Right lobe of liver (tissue), 4 donors: Measurements from ENCODE around the gene IP6K2.

Experiments used
- POLR2A ChIP-seq: fragments of 450-650 bp; IDR thresholded peaks from one replicate; pipeline ENCODE4 v1.6.1; 2017; ENCODE audit warnings: antibody characterized with exemption, mild to moderate bottlenecking
- TF ChIP-seq, protein P1 (sequence below), 4 donors: fragments of 200-600 bp in 3 of 4; fragments of 450-650 bp in 1 of 4; IDR thresholded peaks; one replicate each; pipeline versions ENCODE4 v1.5.1 to v1.8.0; 2016 to 2022; ENCODE audit warnings: antibody characterized with exemption in 4 of 4, mild to moderate bottlenecking in 2 of 4
- donor health status: DM: no; HTN: no; CAD: no.
- donor health status: DM: no; HTN: no; CAD: no.
- donor health status: DM: no; HTN: yes; CAD: no.

DNA sequence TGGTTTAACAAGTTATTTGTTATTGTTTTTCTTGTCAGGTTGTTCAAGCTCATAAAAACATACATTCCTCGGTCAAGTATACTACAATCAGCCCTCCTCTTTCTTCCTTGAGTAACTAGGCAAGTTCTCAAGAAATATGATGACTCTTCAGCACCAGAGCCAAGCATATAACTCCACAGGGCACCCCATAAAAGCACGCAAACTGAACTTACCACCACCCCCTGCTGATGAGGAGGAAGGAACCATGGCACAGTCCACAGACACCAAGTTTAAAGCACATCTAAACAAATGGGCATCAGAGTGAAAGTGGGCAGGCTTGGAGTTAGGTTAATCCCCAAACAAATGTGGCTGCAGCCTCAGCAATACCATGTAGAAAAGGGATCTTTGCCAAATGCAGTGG lies 5.3 kb downstream of the IP6K2 start:
- no peak for TF ChIP-seq POLR2A
- TF ChIP-seq, protein P1, sequence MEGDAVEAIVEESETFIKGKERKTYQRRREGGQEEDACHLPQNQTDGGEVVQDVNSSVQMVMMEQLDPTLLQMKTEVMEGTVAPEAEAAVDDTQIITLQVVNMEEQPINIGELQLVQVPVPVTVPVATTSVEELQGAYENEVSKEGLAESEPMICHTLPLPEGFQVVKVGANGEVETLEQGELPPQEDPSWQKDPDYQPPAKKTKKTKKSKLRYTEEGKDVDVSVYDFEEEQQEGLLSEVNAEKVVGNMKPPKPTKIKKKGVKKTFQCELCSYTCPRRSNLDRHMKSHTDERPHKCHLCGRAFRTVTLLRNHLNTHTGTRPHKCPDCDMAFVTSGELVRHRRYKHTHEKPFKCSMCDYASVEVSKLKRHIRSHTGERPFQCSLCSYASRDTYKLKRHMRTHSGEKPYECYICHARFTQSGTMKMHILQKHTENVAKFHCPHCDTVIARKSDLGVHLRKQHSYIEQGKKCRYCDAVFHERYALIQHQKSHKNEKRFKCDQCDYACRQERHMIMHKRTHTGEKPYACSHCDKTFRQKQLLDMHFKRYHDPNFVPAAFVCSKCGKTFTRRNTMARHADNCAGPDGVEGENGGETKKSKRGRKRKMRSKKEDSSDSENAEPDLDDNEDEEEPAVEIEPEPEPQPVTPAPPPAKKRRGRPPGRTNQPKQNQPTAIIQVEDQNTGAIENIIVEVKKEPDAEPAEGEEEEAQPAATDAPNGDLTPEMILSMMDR (IDR thresholded peaks at IDR 0.05): no peak
